RWPE1 (cell line): Measurements from ENCODE around the gene ANO2.

Experiments used
- CTCF ChIA-PET: fragments of 350-600 bp; sonication (Branson Sonifier 250); formaldehyde crosslinking; extraction: SDS; loops from one replicate; lab custom pipeline; 2021; lab: Yijun Ruan, JAX
- POLR2A ChIA-PET: fragments of 400-600 bp; formaldehyde crosslinking; extraction: SDS; loops from one replicate; lab custom pipeline; 2020; ENCODE audit warnings: antibody characterized with exemption; ENCODE audit not compliant: low non-redundant PET; lab: Yijun Ruan, JAX
- DNase-seq: peaks from one replicate; pipeline ENCODE4 v3.0.0; 2012; ENCODE audit warnings: low spot score
- H3K27ac ChIP-seq: fragments of 450-650 bp; 2 replicates; pipeline ENCODE4 v1.5.1; 2017
- TF ChIP-seq, protein P1 (sequence below): fragments of 450-650 bp; conservative IDR thresholded peaks from 2 replicates; pipeline ENCODE4 v1.5.1; 2017; ENCODE audit warnings: low read depth, mild to moderate bottlenecking

ANO2 gene

DNA sequence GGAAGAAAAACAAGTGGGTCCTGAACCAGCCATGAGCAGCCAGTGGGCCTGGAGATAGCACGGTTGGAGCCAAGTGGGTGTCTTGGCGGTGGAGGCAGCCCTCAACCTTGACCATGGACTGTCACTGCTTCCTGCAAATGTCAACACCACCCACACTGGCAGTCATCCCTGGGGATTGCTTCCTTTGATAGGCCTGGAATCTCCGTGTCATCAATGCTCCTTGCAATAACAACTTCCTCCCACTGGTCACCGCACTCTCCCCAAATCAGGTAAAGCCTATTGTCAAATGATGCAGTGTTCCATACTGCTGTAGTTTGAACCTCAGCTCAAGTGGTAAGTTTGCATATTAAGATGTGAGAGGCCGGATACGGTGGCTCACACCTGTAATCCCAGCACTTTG, 384.0 kb downstream of the ANO2 start:
- TF ChIP-seq, protein P1, sequence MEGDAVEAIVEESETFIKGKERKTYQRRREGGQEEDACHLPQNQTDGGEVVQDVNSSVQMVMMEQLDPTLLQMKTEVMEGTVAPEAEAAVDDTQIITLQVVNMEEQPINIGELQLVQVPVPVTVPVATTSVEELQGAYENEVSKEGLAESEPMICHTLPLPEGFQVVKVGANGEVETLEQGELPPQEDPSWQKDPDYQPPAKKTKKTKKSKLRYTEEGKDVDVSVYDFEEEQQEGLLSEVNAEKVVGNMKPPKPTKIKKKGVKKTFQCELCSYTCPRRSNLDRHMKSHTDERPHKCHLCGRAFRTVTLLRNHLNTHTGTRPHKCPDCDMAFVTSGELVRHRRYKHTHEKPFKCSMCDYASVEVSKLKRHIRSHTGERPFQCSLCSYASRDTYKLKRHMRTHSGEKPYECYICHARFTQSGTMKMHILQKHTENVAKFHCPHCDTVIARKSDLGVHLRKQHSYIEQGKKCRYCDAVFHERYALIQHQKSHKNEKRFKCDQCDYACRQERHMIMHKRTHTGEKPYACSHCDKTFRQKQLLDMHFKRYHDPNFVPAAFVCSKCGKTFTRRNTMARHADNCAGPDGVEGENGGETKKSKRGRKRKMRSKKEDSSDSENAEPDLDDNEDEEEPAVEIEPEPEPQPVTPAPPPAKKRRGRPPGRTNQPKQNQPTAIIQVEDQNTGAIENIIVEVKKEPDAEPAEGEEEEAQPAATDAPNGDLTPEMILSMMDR = no peak
- no peak overlapping the region for H3K27ac ChIP-seq
- ChIA-PET CTCF (interaction anchor here (0.7 kb wide), 1 partner anchor 279 kb away, joined by 3 read pairs; no protein-coding TSS in a partner anchor), POLR2A (no interaction called here)
- no peak for DNase-seq

DNA sequence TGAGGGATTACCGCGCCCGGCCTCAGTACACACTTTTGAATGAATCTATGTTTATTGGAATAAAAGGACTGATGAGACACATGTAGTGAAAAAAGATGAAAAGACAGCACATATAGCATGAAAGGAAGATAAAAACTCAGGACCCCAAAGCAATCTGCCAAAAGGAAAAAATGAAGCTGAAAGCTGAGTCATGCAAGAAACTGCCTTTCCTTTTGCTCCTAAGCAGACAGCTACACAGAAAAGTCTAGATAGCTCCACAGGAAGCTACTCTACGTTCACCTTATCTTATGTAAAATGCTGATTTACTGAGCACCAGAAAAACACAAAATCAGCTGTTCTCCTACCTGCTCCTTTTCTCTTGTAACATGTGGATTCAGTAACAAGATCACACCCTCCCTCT, 384.8 kb downstream of the ANO2 start:
- DNase-seq = no peak
- POLR2A ChIA-PET = no interaction called here
- CTCF ChIA-PET = interaction anchor here (0.7 kb wide), 2 partner anchors 280 to 928 kb away, joined by 3 to 7 read pairs; no protein-coding TSS in a partner anchor
- TF ChIP-seq, protein P1 = no peak
- H3K27ac ChIP-seq = no peak overlapping the region

DNA sequence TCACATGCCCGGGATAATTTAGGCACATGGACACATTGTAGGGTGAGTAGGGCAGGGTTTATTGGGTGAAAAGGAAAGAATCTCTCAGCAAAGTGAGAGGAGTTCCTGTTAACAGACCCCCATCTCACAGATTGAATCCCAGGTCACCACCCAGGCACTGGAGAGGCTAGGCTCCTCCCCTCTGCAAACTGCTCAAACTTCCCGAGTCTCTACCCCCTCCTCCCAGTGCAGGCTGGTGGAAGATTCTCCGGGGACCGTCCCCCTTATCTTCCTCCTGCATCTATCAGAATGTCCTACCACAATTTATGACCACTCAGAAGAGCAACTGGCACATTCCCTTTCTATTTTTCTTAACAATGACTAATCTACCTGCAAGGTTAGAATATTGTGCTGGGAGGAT, 387.2 kb downstream of the ANO2 start:
- POLR2A ChIA-PET = no interaction called here
- CTCF ChIA-PET = no interaction called here
- H3K27ac ChIP-seq = no peak overlapping the region
- TF ChIP-seq, protein P1 = no peak
- DNase-seq = no peak

DNA sequence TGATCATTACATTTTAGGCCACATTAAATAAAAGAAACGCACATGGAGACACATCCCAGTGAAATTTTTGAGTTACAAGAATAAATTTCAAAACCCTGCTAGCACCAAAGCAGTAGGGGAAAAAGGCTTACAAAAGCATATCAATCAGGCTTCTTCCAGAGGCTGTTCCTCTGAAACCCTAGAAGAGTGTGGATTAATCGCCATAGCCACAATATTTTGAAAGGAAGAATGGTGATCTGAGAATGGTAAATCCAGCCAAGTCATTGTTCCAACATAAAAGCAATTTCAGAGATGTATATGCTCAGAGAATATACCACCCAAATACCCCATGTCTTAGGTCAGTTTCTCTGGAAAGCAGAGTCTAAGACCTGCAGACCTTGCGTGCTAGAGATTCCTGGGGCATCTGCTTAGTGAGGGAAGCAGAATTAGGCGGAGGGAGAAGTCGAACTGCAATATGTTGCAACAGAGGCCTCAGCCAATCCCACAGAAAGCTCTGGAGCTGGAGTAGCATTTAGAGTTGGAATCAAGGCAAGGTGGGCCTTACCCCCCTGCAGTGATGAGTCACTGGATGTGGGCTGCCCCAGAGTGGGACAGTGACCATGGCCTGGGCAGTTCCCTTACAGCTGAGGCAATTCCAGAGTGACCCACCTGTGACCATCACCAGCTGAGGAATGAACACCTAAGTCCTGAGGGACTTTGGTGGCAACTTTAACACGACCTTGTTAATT, 387.9 kb downstream of the ANO2 start:
- no peak for DNase-seq
- POLR2A ChIA-PET = no interaction called here
- no peak overlapping the region for H3K27ac ChIP-seq
- TF ChIP-seq, protein P1 = no peak
- CTCF ChIA-PET = no interaction called here

DNA sequence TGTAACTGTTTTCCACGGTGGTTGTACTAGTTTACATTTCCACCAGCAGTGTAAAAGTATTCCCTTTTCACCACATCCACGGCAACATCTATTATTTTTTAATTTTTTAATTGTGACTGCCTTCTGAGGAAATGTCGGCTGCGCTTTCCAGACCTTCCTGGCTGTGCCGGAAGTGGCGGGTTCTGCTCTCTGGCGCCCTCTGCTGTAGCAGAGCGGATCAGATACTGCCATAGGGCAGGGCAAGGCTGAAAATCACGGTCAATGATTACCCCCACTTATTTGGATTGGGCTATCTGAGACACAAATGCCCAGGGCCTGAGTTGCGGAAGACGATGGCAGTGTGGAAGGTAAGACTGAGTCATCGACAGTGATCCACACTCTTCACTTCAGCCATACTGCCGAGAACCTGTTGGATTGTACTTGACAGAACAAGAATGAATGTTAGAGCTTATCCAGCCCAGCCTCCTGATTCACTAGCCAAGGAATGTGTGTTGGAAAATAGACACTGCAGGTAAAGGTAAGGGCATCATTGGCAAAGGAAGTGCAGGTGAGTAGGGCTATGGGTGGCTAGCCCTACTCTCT, 388.9 kb downstream of the ANO2 start:
- H3K27ac ChIP-seq = no peak overlapping the region
- TF ChIP-seq, protein P1 = 0 out of 2 replicates have a peak, but pooled peaks have one; percentile 6
- no peak for DNase-seq
- POLR2A ChIA-PET = no interaction called here
- CTCF ChIA-PET = no interaction called here

DNA sequence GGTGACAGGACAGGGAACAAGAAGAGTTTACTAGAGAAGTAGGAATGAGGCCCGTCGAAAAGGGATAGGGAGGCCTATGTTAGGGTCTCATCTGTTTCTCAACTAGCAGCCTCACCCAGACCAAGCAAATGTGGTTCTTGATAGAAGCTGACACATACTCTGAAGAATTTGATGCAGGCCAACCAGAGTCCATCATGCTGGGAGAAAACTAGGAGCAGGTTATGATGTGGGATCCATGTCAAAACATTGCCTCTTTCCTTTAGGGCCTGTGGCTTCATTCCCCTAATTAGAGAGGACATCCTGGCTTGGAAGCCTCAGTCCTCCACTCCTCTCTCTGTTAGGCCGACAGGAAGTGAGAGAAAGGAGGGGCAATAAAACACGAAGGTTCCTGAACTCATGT, 390.3 kb downstream of the ANO2 start:
- POLR2A ChIA-PET = no interaction called here
- TF ChIP-seq, protein P1 = no peak
- no peak overlapping the region for H3K27ac ChIP-seq
- CTCF ChIA-PET = no interaction called here
- no peak for DNase-seq
